GM12873 (cell line): ENCODE measurements around the gene EPHA1.

Source experiments
- CTCF ChIP-seq: IDR thresholded peaks from 2 replicates; pipeline ENCODE4 v1.5.1; 2012; ENCODE audit warnings: low read depth, mild to moderate bottlenecking, moderate library complexity, low read length, control low read depth; ENCODE audit not compliant: insufficient read depth; ENCODE audit errors: missing control alignments

EPHA1 gene

GRCh38 chr7:143451746-143452145 is 43.1 kb upstream of the EPHA1 start:
- TF ChIP-seq CTCF, result no peak

- no peak for TF ChIP-seq CTCF
These were observed 42.5 kb upstream of the EPHA1 start for GRCh38 chr7:143451122-143451521.

- no peak for TF ChIP-seq CTCF
These were observed 41.1 kb upstream of the EPHA1 start for GRCh38 chr7:143449793-143450192.

- TF ChIP-seq CTCF, result no peak
These were observed 39.8 kb upstream of the EPHA1 start for GRCh38 chr7:143448429-143448828.

GRCh38 chr7:143447466-143447865 is 38.8 kb upstream of the EPHA1 start:
- no peak for TF ChIP-seq CTCF

- no peak for TF ChIP-seq CTCF
These were observed 36.1 kb upstream of the EPHA1 start for GRCh38 chr7:143444785-143445184.

- no peak for TF ChIP-seq CTCF
These were observed 35.6 kb upstream of the EPHA1 start for GRCh38 chr7:143444063-143444782.
